Measurements from ENCODE around the gene BPIFB1. TPM values are rescaled to one million over a fixed set of nuclear protein-coding genes. Genes with fewer than 3 reads are reported as not detected.

Gene BPIFB1
- total RNA-seq, 3 donors from 2014 or later: not detected

GRCh38 chr20:33272155-33272873, 10.7 kb upstream of the BPIFB1 start:
- no peak for DNase-seq
- intact Hi-C loops (cut with DNase I, micrococcal nuclease): no loop called here
- no peaks in the 10 kb centered on the region for H3K4me1 ChIP-seq (ENCODE audit: low read depth)

GRCh38 chr20:33273117-33273851, 9.7 kb upstream of the BPIFB1 start:
- no peak for ATAC-seq
- no peak for DNase-seq
- H3K4me1 ChIP-seq (ENCODE audit: low read depth): no peaks in the 10 kb centered on the region
- no peak overlapping the region for H3K4me3 ChIP-seq
- intact Hi-C loops (cut with DNase I, micrococcal nuclease): no loop called here
- no peaks in the 10 kb centered on the region for H3K36me3 ChIP-seq (ENCODE audit: low read depth)
- no peak for TF ChIP-seq CTCF (IDR thresholded peaks at IDR 0.05)
- H3K9me3 ChIP-seq: no peaks in the 10 kb centered on the region

More at GRCh38 chr20:33272155-33272873, 10.7 kb upstream of the BPIFB1 start:
- H3K4me3 ChIP-seq: no peak overlapping the region
- H3K36me3 ChIP-seq (ENCODE audit: low read depth): no peaks in the 10 kb centered on the region
- no peak for TF ChIP-seq CTCF (IDR thresholded peaks at IDR 0.05)
- ATAC-seq: no peak
- no peaks in the 10 kb centered on the region for H3K9me3 ChIP-seq

GRCh38 chr20:33275215-33275614, 7.8 kb upstream of the BPIFB1 start:
- H3K36me3 ChIP-seq (ENCODE audit: low read depth): no peaks in the 10 kb centered on the region
- no peaks in the 10 kb centered on the region for H3K4me1 ChIP-seq (ENCODE audit: low read depth)
- ATAC-seq: no peak

GRCh38 chr20:33275871-33276270, 7.1 kb upstream of the BPIFB1 start:
- Histone ChIP-seq H3K9me3 (no peaks in the 10 kb centered on the region), H3K36me3 (ENCODE audit: low read depth) (no peaks in the 10 kb centered on the region), H3K4me1 (ENCODE audit: low read depth) (no peaks in the 10 kb centered on the region), H3K4me3 (no peak overlapping the region)
- TF ChIP-seq CTCF (IDR thresholded peaks at IDR 0.05): no peak
- intact Hi-C loops (cut with DNase I, micrococcal nuclease): no loop called here
- DNase-seq (no peak), ATAC-seq (no peak)

More at GRCh38 chr20:33275215-33275614, 7.8 kb upstream of the BPIFB1 start:
- no peak overlapping the region for H3K4me3 ChIP-seq
- intact Hi-C loops (cut with DNase I, micrococcal nuclease): no loop called here
- no peaks in the 10 kb centered on the region for H3K9me3 ChIP-seq
- TF ChIP-seq CTCF (IDR thresholded peaks at IDR 0.05): no peak
- DNase-seq: no peak

GRCh38 chr20:33276303-33277113, 6.5 kb upstream of the BPIFB1 start:
- ATAC-seq: no peak
- no peaks in the 10 kb centered on the region for H3K9me3 ChIP-seq
- no peak overlapping the region for H3K4me3 ChIP-seq
- intact Hi-C loops (cut with DNase I, micrococcal nuclease): no loop called here
- DNase-seq: no peak
- H3K4me1 ChIP-seq (ENCODE audit: low read depth): no peaks in the 10 kb centered on the region
- TF ChIP-seq CTCF (IDR thresholded peaks at IDR 0.05): no peak
- no peaks in the 10 kb centered on the region for H3K36me3 ChIP-seq (ENCODE audit: low read depth)

Measured in mucosa of descending colon (tissue), 3 donors.